HL-60 (cell line): Measurements from ENCODE around the gene MIOS.

Source experiments
- CTCF ChIP-seq: IDR thresholded peaks from one replicate; pipeline ENCODE4 v1.5.1; 2011; ENCODE audit warnings: low read length, control low read depth, inconsistent platforms; ENCODE audit not compliant: insufficient read depth
- GABPA ChIP-seq: IDR thresholded peaks from 2 replicates; pipeline ENCODE4 v1.6.1; 2012; ENCODE audit warnings: low read depth
- POLR2AphosphoS5 ChIP-seq: IDR thresholded peaks from 2 replicates; pipeline ENCODE4 v1.6.1; 2012; ENCODE audit warnings: low read depth
- SPI1 ChIP-seq: IDR thresholded peaks from 2 replicates; pipeline ENCODE4 v1.6.1; 2012; ENCODE audit warnings: low read depth, mild to moderate bottlenecking, borderline replicate concordance
- TF ChIP-seq, protein P1 (sequence below): IDR thresholded peaks from 2 replicates; pipeline ENCODE4 v1.6.1; 2012; ENCODE audit warnings: low read depth; ENCODE audit not compliant: insufficient replicate concordance

DNA sequence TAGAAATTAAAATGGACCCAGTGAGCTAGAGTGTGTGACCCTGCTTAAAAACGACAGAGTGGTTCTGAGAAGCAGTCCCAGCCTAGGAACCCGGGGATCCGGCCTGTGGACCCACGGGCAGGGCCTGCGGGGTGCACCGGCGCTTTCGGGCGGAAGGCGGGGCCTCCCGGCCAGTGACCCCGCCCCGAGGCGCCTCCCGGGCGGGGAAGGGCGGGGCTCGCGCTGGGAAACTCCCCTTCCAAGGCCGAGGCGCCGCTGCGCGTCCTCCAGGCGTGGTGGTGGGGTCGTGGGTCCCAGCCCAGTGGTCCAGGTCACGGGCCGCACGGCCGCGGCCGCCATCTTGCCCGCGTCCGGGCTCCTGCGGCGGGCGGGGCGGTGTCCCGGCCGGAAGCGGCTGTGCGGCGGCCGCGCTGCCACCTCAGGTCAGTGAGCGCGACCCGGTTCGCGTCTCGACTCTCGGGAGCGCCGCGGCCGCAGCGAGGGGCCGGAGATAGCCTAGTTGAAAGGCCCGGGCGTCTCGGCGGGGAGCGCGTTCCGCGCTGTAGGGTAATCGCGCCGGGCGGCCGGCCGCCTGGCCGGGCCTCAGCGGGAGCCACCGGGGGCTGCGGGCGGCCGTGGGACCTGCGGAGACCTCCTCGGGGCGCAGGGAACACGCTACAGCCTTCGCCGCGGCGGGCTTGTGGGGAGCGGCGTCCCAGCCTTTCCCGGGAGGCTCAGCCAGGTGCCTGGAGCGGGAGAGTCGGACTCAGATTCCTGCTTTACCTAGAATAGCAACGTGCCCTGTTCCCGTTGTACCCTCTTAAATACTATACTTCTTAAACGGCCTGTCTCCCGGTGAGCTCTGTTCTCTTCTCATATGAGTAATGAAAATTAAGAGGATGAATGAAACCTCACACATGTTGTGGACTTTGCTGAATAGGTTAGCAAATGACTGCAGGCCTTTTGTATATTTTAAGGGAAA lies at the start of gene MIOS:
- TF ChIP-seq CTCF: no peak
- peak; percentile 75 for TF ChIP-seq POLR2AphosphoS5
- TF ChIP-seq, protein P1, sequence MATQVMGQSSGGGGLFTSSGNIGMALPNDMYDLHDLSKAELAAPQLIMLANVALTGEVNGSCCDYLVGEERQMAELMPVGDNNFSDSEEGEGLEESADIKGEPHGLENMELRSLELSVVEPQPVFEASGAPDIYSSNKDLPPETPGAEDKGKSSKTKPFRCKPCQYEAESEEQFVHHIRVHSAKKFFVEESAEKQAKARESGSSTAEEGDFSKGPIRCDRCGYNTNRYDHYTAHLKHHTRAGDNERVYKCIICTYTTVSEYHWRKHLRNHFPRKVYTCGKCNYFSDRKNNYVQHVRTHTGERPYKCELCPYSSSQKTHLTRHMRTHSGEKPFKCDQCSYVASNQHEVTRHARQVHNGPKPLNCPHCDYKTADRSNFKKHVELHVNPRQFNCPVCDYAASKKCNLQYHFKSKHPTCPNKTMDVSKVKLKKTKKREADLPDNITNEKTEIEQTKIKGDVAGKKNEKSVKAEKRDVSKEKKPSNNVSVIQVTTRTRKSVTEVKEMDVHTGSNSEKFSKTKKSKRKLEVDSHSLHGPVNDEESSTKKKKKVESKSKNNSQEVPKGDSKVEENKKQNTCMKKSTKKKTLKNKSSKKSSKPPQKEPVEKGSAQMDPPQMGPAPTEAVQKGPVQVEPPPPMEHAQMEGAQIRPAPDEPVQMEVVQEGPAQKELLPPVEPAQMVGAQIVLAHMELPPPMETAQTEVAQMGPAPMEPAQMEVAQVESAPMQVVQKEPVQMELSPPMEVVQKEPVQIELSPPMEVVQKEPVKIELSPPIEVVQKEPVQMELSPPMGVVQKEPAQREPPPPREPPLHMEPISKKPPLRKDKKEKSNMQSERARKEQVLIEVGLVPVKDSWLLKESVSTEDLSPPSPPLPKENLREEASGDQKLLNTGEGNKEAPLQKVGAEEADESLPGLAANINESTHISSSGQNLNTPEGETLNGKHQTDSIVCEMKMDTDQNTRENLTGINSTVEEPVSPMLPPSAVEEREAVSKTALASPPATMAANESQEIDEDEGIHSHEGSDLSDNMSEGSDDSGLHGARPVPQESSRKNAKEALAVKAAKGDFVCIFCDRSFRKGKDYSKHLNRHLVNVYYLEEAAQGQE: peak; percentile 63
- no peak for TF ChIP-seq SPI1
- TF ChIP-seq GABPA: peak; percentile 50; the same call in 1 of the 2 replicates
